ENCODE measurements around the gene ARVCF.

The ARVCF gene

DNA sequence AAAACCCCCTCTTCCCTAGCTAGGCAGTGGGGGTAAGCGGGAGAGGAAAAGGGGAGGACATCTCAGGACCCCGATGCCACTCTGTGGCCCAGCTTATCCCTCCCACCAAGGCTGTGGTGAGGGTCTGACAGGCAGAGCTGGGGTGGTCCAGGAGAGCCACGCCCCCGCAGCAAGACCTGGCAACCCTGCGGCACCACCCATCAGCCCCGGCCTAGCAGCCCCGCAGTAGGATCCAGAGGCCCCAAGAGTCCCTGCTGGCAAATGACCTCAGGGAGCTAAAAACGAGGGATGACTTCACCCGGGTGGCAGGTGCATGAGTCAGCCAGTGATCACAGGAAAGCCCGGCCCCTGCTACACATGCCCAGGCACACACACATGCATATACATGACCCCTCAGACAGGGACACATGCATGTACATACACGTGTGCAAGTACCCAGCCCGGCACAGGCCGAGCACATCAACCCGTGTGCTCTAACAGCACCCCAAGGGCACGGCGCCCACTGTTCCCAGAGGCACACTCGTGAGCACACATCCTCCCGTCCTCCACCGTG lies 32.3 kb downstream of the ARVCF start:
- no peak for DNase-seq

DNA sequence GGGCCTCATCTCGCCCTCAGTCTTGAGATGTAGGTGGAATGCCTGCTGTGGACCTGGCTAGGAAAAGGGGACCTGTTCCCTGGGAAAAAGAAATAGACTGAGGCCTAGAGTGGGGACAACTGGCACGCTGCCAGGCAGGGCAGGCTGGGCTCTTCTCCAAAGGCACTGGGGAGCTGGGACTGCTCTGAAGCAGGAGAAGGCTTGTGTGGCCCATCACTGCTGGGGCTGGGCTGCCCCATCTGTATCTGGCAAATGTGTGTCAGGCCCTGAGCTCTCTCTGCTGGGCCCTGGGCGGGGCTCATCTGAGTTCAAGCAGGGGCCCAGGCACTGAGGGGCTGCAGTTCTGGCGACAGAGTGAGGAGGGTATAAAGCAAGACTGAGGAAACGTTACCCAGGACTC lies 32.9 kb downstream of the ARVCF start:
- DNase-seq, result no peak

DNA sequence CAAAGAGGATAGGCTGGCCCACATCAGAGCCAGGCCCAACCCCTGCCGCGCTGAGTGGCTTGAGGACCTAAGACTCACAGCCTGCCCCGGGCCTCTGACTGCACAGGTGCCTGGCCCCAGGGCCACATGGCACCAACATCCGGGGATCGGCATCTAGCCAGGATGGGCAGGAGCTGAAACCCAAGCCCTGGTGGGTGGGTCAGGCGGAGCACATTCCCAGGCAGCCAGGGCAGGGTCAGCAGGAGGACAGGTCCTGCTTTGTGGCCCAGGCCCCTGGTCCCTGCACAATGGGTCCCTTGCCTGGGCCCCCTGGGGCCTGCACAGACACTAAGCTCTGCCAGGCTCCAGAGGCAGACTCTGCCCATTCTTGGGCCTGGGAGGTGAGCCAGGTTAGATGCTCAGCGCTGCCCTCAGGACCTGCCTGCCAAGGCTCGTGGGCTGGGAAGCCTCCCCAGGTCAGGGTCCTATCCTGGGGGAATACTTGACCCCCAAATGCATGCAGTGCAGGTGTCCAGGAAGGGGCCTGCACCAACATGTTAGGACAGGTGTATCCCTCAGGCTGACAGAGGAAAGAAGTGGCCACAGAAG lies 33.5 kb downstream of the ARVCF start:
- no peak for DNase-seq

DNA sequence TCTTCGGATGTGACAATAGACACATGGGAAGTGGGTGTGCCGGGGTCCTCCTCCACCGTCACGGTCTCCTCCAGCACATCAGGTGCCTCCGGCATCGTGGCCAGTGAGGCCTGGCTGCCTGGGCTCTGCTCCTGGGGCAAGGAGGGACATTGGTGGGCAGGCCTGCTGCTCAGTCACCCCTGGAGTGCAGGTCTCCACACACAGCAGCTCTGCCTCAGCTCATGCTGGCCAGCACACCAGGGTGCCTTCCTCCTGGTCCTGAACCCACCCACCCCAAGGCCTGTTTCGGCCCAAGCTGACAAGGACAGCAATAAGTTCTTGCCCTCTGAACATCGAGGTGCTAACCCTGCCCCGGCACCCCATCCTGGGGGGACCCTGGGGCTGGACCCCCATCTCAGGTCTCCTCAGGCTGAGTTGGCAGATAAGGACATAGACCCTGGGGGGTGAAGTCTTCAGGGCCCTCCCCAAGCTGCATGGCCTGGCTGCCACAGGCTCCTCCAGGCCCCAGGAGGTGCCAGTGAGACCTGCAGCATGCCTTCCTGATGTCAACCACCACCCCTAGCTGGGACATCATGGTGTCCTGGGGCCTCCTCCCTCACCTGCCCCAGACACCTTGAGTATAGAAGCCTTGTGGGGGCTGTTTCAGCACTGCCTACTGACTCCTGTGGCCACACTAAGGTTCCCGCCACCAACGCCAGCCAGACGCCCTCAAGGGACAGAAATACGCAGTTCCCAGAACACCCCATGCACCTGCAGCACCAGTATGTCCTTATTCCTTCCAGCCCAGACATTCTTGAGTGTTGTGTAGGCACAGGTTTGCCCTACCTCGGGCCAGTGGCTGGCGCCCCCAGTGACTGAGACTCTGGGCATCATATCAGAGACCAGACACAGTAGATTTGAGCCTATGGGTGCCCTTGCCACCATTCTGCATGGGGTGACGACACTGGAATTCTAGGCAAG lies 34.4 kb downstream of the ARVCF start:
- no peak for DNase-seq

DNA sequence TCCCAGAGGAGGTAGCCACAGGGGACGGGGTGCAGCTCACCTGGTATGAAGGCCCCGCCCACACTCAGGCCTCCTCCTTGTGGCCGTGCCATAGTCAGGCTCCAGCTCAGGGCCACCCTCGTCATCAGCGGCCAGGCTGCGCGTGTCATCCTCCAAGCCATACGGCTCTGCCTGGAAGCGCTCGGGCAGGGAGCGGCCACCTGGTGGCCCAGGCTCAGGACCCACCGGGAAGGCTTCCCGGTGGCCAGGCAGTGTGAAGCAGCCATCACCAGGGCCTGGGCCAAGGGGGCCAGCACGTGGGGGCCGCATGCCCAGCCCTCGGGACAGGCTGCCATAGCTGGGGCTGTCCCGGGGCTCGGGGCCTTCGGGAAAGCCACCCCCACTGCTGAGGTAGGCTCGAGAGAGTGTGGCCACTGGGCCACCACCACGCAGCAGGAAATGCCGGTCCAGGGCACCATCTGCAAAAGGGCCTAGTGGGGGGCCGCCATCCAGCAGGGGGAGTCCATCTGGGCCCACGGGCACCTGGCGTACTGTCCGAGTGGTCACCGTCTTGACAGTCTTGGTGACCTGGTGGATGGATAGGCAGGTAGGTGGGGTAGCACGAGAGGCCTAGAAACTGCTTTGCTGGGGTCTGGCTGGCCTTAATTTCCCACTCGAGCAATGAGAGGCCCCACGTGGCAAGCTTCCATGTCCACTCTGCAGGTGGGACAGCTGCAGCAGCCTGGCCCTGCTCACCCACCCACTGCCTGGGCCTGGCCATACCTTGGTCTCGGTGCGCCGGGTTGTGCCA lies 35.3 kb downstream of the ARVCF start:
- DNase-seq, result no peak

DNA sequence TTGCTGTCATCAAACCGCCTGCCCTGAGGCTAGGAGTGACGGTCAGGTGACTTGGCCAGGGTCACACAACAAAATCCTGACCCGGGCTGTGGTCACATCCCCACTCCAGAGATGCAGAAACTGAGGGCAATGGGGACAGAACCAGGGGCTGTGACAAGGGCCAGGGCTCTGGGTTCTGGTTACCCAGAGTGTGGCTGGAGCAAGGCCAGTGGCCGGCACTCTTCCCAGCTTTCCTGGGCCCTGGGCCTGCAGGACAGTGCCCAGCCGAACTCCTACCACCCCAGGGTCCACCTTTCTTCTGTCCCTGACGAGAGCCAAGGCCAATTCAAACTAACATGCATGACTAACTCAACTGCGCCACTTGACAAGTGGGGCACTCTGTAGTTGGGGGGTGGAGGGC lies 35.9 kb downstream of the ARVCF start:
- no peak for DNase-seq

DNA sequence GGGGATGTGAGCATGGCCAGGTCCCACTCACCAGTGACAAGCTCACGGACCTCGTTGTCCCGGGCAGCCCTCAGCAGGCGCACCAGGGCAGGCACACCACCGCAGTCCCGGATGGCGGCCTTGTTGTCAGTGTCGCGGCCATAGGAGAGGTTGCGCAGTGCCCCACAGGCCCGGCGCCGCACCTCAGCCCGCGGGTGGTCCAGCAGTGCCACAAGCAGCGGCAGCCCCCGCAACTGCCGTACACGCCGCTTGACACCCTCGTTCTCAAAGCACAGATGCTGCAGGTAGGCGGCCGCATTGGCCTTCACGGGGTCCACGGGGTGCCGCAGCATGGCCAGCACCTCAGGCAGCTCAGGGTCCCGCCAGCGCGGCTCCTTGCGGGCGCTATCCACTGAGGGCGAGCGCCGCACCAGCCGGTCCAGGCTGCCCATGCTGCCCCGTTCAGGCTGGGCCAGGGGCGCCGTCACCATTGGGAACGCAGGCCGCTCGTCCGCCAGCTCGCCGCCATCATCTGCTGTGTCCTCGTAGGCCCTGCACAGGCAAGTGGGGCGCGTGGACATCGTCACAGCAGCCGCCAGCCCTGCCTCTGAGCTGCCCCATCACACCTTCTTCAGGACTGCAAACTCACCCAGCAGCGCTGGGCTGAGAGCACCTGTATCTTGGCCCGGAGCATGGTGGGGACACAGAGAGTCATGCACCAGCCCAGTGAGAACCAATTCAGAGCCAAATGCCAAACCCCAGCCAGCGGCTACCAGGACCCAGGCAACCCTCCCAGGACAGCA lies 36.7 kb downstream of the ARVCF start:
- no peak for DNase-seq

DNA sequence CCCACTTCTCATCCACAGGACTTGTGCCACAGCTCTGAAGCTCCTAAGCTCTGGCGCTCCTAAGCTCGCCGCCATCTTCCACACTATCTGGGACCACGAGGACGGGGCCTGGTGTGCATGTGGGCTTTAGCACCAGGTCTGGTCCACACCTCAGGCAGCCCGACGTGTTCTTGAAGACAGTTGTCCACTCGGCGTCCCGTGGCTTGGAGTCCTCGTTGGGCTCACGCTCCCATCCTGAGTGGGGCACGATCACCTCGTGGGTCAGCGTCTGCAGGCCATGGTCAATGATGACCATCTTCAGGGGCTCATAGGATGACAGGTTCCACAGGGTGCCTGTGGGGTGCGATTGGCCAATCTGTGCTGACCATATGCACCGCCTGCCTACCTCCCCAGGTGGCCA lies 37.9 kb downstream of the ARVCF start:
- no peak for DNase-seq

DNA sequence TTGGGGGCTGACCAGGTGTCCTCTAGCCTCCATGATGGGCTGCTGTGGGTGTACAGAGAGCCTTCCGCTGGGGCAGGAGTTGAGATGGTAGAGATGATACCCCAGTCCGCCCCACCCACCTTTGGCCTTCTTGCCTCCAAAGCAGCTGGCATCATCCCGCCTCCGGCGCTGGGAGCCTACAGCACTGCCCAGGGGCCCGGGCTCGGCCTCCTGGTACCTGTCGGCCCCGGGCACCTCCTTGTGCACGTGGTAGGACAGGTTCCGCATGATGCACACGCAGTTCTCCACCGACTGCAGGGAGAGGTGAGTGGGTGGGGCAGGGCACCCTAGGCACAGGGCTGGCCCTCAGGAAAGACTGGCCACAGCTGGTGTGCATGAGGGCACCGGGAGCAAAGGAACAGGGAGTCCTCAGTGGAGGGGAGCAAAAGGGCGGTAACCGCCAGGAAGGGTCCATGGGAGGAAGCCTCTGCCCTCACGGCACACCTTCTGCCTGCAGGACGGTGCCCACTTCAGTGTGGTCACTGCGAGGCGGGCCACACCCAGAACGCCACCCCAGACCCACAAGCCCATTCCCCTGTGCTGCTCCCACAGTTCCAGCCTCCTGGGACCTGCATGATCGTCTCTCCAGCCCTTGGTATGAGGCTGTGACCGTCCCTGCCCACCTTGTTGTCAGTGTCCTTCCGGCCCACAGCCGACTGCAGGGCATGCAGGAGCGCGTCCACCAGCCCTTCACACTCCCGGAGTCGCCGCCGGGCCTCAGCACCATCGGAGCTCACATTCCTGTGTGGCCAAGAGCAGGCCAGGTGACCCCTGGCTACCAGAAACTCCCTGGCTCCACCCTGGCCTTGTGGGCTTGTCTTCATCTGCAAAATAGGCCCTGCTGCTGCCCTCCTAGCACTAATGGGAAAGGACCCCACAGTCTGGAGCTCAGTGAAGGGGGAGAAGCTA lies 39.1 kb downstream of the ARVCF start:
- no peak for DNase-seq

DNA sequence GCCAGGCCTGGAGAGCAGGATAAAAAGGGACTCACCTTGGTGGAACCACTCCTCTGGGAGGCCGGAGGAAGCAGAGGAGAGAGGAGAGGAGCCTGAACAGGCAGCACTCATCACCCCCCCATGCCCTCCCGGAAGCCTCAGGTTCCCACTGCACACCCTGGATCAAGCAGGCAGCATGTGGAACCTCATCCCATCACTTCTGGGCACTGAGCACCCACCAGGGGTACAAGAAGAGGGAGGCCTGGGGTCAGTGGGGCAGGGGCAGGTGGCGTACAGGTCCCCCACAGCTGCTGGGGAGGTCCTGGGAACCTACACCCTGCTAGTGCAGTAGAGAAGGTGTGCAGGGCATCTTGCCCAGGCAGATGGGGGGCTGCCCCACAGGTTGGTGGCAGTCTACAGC lies 40.0 kb downstream of the ARVCF start:
- DNase-seq, result no peak

DNA sequence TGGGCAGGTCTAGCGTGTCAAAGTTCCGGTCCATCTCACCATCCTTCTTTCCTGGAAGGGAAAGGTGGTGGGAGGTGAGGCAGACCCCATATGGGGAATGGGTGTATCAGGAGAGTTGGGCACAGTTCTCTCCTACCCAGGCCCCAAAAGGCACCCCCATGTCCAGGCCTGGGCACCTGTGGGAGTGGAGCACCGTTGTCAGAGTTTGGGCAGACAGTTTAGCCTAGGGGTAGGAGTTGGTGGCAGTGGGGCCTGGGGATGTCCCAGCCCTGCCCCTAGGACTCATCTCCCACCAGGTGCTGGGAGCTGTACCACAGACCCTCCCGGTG lies 41.0 kb downstream of the ARVCF start:
- DNase-seq, result no peak

DNA sequence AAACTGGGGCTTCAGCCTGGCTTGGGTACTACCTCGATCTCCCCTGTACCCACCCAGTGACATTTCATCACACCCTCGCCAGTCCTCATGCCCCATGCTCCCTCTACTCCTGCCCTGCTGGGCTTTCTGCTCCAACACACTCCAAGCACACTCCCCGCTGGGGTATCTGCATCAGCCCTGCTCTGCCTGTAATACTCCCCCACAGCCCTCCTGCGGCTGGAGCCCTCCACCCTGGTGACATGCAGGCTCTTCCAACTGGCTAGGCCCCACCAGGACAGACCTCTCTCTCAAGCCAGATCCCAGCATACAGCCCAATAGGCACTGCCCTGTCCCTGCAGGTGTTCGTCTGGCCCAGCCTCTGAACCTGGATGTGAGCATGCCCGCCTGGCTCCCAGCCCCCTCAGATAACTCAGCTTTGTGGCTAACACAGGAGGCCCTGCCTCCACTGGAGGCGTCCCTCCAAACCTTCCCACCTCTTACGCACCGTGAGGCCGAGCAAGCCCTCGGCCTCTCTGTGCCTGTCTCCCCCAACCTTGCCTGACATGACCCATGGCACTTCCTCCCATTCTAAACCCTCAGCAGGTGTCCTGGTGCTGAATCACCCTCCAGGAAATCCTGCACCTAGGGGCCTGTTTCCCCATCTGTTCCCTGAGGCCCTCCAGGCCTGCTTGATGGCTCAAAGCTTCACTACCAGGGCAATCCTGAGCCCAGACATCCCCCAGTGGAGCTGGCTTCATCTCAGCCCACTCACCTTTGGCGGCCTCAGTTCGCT lies 41.5 kb downstream of the ARVCF start:
- no peak for DNase-seq

DNA sequence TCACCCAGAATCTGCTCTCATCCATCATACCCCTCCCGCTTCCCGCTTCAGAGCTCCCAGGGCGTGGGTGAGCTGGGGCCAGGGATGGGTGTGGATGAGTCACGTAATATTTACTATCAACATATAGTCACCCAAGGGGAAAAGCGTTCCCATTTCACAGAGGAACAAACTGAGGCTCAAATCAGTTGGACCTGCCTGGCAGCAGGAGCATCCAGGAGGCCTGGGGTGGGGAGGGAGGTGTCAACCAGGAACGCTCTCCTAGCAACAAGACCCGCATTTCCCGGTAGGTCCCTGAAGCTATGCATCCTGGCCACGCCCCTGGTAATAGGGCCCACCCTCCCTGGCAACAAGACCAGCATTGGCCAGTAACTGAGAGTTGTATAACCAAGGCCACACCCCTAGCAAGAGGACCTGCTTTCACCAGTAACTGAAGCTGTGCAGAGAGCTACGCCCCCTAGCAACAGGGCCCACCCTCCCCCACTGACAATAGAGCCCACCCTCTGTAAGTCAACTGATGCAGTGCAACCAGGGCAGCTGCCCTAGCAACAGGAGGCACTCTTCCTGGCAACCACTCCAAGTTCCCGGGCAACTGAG lies 42.3 kb downstream of the ARVCF start:
- DNase-seq, result peak; percentile 33

DNA sequence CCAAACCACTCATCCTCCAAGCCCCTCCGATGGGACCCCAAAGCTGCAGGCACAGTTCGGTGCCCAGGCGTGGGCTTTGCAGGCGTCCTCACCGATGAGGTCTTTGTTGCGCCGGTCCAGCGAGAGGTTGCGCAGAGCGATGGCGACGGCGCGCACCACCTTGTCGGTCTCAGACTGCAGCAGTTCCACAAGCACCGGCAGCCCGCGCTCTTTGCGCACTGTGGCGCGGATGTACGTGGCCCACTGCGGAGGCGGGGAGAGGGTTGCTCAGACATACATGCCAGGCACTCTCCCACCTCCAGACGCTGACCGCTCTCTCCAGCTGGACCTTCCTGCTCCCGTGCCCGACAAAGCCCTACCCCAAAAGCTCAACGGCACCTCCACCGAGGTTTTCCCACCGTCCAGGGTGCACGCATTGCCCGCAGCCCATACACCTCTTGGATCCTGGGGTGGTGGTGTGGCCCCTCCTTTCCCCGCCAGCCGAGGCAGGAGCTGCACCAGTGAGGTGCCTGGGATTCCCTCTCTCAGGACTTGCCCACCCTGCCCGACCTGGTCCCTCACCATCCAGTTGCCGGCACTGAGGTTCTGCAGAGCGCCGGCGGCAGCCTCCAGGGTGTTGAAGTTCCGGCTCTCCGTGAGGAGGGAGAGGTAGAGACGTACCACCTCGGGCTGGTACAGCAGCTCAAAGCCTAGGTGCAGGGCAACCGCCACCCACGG lies 42.9 kb downstream of the ARVCF start:
- no peak for DNase-seq

DNA sequence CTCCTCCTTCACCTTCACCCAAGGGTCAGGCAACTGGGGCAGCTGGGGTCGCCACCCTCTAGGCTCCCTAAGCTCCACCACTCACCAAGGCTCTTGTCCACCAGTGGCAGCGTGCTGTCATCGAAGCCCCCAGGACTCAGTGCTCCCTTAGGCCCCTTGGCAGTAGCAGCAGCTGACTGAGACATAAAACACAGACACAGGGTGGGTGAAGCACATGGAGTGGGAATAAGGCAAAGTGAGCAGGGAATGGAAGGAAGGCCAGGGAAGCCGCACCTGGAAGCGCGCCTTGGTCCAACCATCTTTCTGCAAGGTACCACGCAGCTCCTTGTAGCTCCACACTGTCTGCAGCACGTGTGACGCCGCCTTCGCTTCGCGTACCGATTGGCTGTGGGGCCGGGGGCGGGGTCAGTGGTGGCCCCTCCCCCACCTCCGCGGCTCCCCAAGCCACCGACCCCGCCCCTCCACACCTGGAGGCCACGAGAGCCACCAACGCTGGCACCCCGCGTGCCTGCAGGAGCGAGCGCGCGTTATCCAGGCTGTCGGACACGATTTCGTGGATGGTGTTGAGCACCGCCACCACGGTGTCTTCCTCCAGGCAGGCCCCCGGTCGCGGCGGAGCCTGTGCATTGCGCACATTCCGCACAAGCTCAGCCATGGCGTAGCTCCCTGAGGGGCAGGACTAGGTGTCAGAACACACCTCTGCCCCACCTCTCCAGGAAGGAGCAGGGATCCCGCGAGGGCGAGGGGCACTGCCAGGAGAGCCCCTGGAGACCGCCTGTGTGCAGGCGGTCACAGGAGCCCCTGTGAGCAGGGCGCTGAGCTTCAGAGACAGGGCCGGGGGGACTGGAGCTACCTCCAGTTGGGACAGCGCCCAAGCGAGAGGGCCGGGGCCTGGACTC lies 43.7 kb downstream of the ARVCF start:
- no peak for DNase-seq

DNA sequence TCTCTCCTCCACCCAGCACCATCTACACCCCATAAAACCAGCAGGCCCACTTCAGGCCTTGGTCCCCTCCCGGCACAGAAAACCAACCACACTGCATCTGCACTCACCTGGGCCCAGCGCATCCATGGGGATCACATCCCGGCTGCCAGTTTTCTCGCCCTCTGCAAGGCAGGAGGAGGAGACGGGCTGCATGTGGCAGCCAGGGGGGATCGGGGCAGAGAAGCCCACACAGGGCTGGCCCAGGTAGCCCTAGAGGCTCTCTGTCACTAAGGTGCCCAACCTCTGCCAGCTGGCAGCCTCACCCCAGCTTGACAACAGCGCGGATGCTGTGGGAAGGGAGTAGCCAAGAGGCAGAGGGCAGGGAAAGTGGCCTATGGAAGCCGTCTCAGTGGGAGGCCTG lies 44.4 kb downstream of the ARVCF start:
- DNase-seq, result no peak

DNA sequence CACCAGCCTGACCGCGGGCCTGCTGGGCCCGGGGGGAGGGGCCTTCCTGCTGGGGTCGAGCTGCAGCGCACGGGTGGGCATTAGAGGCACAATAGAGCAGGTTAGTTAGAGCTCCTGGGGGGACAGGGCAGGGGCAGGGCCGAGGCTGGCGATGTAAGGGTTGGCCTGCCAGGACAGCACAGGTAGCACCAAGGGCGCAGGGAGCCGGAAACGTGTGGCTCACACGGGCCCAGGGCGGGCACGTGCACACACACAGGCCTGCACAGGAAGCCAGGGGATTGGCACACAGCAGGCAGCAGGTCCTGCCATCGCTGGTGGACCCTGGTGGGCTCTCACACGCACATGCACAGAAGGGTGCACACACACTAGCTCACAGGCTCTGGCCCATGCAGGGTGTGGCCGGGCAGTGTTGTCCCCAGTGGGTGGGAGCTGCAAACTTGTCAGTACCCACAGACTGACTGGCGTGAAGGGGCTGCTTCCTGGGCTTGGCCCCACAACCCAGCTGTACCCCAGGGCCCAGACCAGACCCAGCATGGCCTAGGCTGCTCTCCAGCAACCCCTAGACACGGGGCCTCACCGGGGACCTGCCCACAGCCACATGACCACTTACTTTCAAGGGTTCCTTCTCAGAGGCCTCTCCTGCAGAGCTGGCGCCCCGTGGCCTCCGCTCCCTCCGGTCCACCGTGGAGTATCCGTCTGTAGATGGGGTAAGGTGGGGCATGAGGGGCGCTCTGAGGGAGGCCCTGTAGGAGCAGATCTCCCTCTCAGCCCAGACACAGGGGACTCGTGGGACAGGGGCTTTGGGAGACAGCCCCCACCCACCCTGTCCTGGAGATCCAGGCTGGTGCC lies 45.1 kb downstream of the ARVCF start:
- no peak for DNase-seq
